GM15510 (cell line): ENCODE measurements around the gene SMIM21.

Experiments
- POLR2A ChIP-seq: IDR thresholded peaks from 3 replicates; pipeline ENCODE4 v1.6.1; 2011; ENCODE audit warnings: borderline replicate concordance; ENCODE audit not compliant: insufficient read length; ENCODE audit errors: extremely low read depth

The SMIM21 gene

DNA sequence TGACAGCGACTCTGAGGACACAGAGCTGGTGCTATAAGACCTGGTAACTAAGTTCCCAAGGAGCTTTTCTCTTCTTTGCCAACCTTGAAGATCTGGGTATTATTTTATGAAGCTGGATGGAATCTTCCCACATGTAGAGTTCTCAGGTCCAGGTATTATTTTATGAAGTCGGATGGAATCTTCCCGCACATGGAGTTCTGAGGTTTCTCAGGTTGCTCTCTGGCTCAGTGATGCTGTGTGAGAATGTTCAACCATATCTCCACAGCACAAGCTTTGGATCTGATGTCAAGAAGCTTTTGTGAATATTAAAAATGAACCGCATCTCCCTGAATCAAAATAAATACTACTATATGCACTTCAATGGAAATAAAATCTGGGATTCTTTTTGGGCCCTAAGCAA lies at the start of gene SMIM21:
SMIM21 (minus strand) TSS at position 101 of the 400 bp plus-strand sequence. CDS start 140 bp downstream, outside the sequence.
- TF ChIP-seq POLR2A = no peak

DNA sequence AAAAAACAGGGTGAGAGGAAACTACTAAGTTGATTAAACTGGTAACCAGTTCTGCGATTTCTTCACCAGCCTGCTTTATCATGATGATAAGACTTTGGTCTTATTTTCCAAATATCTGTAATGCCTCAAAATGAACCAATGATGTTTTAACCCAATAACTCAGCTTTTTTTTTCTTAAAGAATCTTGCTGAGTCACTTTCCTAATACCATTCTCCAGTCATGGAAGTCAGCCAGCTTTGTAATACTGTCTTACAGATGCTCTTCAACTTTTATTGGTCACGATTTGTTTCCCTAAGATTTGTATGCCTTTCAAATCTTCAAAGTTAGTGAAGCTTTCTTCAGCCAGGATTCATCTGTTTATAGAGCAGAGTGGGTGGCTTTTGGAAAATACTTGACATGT lies 47.7 kb upstream of the SMIM21 start:
- TF ChIP-seq POLR2A = no peak

GRCh38 chr18:75474332-75474731 lies 46.8 kb upstream of the SMIM21 start:
- TF ChIP-seq POLR2A = no peak

DNA sequence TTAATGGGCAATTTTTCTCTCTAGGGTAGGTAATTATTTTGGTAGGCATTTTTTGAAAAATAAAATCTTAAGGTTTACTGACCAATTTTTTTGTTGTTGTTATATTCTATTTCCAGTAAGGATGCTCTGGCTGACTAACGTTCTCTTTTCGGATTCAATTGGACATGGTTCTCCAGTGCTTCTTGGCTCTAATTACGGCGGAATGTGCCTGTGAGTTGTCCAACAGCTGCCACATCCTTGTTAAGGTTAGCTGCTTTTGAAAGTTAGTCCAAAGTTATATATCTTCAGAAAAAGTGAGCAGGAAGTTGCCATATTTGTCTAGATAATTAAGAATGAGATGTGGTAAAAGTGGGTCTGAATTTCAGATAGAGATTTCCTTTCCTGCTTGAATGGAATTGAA lies 45.8 kb upstream of the SMIM21 start:
- TF ChIP-seq POLR2A = no peak

DNA sequence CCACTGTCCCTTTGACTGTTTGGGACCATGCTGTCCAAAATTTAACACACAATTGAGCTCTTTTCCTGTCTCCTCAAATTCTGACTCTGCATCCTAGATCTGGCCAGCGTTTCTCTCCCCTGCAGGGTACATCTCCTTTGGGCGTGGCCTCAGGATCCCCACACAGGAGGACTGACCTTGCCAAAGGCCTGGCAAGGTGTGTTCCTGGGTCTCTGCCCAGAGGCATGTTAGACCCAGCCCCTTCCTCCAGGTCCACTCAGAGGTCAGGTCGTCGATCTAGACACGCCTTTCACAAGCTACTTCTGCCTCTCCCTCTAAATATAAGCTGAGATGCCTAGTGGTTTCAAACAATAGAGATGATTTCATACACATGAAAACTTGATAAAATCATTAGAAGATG lies 45.4 kb upstream of the SMIM21 start:
- TF ChIP-seq POLR2A = no peak

DNA sequence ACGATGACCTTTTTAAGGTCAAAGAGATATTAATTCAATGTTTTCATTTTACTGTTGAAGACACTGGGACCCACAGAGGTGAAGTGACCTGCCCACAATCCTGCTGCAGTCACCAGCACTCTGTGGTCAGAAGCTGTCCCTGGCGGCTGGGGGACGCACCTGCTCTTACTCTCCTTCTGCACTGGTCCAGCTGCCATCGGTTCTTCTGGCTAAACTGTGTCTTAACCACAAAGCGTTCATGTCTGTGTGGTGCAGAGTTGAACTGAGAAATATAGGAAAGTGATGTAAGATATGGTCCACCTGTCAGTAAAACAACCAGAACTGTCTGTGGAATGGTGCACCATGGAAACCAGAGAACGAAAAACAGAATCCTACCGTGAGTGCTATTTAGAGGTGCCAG lies 44.9 kb upstream of the SMIM21 start:
- TF ChIP-seq POLR2A = no peak

- no peak for TF ChIP-seq POLR2A
Observed at GRCh38 chr18:75471850-75472249, 44.3 kb upstream of the SMIM21 start.

GRCh38 chr18:75467851-75468250 lies 40.3 kb upstream of the SMIM21 start:
- TF ChIP-seq POLR2A = no peak

DNA sequence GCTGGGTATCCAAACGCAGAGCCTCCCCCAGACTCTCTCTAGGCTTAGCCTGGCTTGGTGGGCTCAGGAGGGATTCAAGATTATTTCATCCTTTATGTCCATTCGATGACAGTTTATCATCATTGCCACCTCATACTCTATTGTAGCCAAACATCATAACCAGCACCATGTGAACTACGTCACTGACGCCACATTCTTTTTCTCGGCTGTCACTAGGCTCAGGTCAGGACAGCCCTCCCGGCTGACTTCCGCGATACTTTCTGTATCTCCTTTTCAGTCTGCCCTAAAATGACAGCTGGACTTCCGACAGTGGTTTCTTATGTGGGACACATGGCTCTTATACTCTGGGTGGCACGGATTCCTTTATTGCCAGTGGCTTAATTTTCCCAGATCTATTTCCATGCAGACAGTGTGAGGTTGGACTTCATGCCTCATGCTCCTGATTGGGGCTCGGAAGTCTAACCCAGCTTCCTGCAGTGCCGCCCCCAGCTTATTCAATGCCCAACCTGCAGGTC lies 39.8 kb upstream of the SMIM21 start:
- no peak for TF ChIP-seq POLR2A

DNA sequence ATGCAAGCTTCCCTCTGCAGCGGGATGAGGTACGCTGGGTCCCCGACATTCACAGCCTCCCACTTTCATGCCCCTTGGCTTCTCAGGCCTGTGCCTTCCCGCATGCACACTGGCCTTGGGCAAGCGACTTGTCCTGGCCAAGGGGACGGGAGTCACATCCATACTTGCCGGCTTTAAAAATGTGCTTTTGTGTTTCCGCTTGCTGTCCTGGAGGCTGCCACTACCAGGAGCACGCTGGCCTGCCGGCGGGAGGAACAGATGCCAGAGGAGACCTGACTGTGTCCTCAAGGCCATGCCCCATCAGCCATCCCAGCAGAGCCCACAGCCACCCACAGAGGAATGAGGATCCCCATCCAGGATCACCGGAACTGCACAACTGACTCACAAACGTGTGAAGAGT lies 36.9 kb upstream of the SMIM21 start:
- TF ChIP-seq POLR2A = no peak

GRCh38 chr18:75462178-75462832 lies 34.8 kb upstream of the SMIM21 start:
- TF ChIP-seq POLR2A = no peak

DNA sequence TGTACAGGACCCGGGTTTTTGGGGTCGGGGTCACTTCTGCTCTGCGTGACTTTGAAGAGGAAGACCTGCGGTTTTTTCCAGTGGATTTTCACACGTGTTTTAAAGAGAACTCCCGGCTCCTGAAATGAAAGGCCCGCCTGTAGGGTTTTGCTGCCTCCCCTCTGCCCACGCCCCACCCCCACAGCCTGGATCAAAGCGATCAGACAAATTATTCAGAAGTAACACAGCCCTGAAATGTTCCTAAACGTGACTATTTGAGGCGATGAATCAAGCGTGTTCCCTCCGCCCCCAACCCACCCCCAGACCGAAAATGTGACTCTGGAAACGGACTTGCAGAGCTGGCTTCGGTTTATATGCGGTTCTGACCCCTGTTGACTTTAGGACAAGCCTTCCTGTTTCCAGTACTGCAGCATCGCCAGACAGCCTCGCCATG lies 28.7 kb upstream of the SMIM21 start:
- TF ChIP-seq POLR2A = no peak

DNA sequence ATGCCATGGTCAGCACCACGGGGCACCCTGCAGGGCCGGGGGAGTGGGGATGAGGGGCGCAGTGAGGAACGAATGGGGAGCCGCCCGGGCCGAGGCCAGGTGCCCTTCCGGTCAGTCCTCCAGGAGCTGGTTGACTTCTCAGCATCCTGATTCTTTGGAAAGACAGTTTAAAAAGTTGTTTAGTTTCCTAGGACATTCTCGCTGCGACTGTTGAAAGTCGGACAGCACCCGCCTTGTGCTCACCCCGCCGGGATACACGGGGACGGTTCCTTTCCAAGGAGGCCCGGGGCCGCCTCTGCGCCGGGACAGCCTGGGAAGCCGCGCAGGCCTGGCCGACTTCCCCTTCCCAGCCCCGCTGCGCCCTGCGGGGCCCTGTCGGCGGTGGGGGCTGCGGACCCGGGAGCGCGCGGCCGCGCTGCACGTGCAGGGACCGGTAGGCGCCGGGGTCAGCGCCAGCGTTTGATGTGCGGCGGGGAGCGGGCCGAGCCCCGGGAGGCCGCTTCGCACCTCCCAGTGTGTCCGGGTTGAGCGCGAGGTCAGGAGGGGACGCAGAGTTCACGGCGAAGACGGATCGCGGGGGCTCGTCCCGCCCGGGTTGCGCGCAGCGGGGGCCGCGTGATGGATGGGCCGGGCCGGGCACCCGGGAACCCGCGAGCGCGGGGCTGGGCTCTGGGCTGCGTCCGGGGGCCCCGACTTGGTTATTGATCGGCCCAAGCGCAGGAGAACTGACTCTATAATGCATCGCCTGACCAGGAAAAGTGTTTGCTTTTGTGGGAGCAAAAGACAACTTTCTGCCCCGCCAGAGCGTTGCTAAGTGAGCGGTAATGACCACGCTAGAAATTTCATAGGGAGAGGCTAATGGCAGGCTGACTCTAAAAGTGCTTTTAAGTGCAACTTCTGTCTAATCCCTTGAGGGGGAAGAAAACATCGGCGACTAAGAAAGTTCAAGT lies 28.0 kb upstream of the SMIM21 start:
- TF ChIP-seq POLR2A = no peak

GRCh38 chr18:75454022-75454795 lies 26.7 kb upstream of the SMIM21 start:
- TF ChIP-seq POLR2A = no peak

DNA sequence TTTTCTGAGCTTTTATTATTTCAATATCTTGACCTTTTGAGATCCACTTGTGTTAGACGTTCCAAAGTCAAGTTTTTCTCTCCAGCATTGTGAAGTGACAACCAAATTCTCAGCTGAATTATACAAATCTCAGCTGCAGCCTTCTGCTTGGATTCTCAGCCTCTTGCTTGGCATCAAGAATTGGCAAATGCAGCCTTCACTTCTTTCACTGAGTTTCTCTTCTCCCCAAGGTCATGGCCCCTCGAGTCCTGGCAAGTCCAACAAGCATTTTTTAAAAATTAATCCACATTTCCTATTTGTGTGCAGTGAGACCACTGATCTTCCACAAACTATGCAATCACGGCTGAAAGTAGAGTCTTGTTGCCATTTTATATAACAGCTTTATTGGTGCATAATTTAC lies 23.4 kb upstream of the SMIM21 start:
- TF ChIP-seq POLR2A = no peak
